Ishikawa (cell line): Measurements from ENCODE around the gene ROCK1.

ENCODE experiments used
- CEBPB ChIP-seq: IDR thresholded peaks from 2 replicates; pipeline ENCODE4 v1.6.1; 2012
- CREB1 ChIP-seq: IDR thresholded peaks from 2 replicates; pipeline ENCODE4 v1.6.1; 2012; ENCODE audit warnings: low read depth
- EGR1 ChIP-seq: IDR thresholded peaks from 2 replicates; pipeline ENCODE4 v1.6.1; 2012
- EP300 ChIP-seq: IDR thresholded peaks from 2 replicates; pipeline ENCODE4 v1.6.1; 2012; ENCODE audit warnings: borderline replicate concordance
- FOXM1 ChIP-seq: IDR thresholded peaks from 2 replicates; pipeline ENCODE4 v1.6.1; 2012; ENCODE audit warnings: low read depth, borderline replicate concordance
- NFIC ChIP-seq: IDR thresholded peaks from 2 replicates; pipeline ENCODE4 v1.6.1; 2012
- RAD21 ChIP-seq: IDR thresholded peaks from 2 replicates; pipeline ENCODE4 v1.6.1; 2012; ENCODE audit warnings: low read depth
- REST ChIP-seq: IDR thresholded peaks from 2 replicates; pipeline ENCODE4 v1.6.1; 2012; ENCODE audit warnings: low read depth, mild to moderate bottlenecking
- TAF1 ChIP-seq: IDR thresholded peaks from 2 replicates; pipeline ENCODE4 v1.6.1; 2012; ENCODE audit warnings: low read depth, mild to moderate bottlenecking
- TCF12 ChIP-seq: IDR thresholded peaks from 2 replicates; pipeline ENCODE4 v1.6.1; 2012; ENCODE audit warnings: low read depth
- TEAD4 ChIP-seq: IDR thresholded peaks from 2 replicates; pipeline ENCODE4 v1.6.1; 2012
- USF1 ChIP-seq: IDR thresholded peaks from 2 replicates; pipeline ENCODE4 v1.6.1; 2012
- YY1 ChIP-seq: IDR thresholded peaks from 2 replicates; pipeline ENCODE4 v1.6.1; 2012; ENCODE audit warnings: low read depth
- ZBTB7A ChIP-seq: IDR thresholded peaks from 2 replicates; pipeline ENCODE4 v1.6.1; 2012; ENCODE audit warnings: low read depth
- TF ChIP-seq, protein P1 (sequence below): IDR thresholded peaks from 2 replicates; pipeline ENCODE4 v1.6.1; 2012

The ROCK1 gene

GRCh38 chr18:21129566-21130216 lies 18.1 kb upstream of the ROCK1 start:
- TF ChIP-seq CEBPB, result no peak
- no peak for TF ChIP-seq FOXM1
- TF ChIP-seq EP300, result no peak
- no peak for TF ChIP-seq TAF1
- TF ChIP-seq RAD21, result no peak
- no peak for TF ChIP-seq YY1
- no peak for TF ChIP-seq NFIC
- TF ChIP-seq, protein P1, sequence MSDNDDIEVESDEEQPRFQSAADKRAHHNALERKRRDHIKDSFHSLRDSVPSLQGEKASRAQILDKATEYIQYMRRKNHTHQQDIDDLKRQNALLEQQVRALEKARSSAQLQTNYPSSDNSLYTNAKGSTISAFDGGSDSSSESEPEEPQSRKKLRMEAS, result no peak
- TF ChIP-seq CREB1, result no peak
- TF ChIP-seq EGR1, result no peak

DNA sequence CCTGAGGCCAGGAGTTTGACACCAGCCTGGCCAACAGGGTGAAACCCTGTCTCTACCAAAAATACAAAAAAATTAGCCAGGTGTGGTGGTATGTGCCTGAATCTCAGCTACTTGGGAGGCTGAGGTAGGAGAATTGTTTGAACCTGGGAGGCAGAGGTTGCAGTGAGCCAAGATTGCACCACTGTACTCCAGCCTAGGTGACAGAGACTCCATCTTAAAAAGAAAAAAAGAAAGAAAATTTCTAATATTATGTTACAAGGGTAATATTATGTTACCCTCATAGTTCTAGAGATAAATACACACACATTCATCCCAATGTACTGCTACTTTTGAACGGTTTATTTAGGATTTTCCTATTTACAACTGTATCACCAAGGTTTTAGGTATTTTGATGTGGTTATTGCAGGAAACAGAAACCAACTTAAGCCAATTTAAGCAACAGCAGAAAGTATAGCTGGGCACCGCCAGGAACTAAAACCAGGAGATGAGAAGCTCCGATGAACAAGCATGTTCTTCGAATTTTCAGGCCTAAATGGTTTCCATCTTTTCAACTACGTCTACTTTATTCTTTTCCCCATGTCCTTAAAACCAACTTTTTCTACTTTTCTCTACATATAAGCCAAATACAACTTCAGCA lies 11.8 kb upstream of the ROCK1 start:
- TF ChIP-seq REST, result no peak
- no peak for TF ChIP-seq EGR1
- no peak for TF ChIP-seq EP300
- no peak for TF ChIP-seq RAD21
- no peak for TF ChIP-seq TEAD4
- no peak for TF ChIP-seq TAF1
- no peak for TF ChIP-seq TCF12
- TF ChIP-seq, protein P1, result no peak
- no peak for TF ChIP-seq FOXM1
- TF ChIP-seq YY1, result no peak

GRCh38 chr18:21118806-21119205 lies 7.2 kb upstream of the ROCK1 start:
- TF ChIP-seq USF1 (no peak), YY1 (no peak), NFIC (no peak), CEBPB (no peak), EGR1 (no peak), FOXM1 (no peak), CREB1 (no peak), ZBTB7A (no peak), TAF1 (no peak), REST (no peak), TEAD4 (no peak), RAD21 (no peak), EP300 (no peak), TCF12 (no peak)
- TF ChIP-seq, protein P1, result no peak

DNA sequence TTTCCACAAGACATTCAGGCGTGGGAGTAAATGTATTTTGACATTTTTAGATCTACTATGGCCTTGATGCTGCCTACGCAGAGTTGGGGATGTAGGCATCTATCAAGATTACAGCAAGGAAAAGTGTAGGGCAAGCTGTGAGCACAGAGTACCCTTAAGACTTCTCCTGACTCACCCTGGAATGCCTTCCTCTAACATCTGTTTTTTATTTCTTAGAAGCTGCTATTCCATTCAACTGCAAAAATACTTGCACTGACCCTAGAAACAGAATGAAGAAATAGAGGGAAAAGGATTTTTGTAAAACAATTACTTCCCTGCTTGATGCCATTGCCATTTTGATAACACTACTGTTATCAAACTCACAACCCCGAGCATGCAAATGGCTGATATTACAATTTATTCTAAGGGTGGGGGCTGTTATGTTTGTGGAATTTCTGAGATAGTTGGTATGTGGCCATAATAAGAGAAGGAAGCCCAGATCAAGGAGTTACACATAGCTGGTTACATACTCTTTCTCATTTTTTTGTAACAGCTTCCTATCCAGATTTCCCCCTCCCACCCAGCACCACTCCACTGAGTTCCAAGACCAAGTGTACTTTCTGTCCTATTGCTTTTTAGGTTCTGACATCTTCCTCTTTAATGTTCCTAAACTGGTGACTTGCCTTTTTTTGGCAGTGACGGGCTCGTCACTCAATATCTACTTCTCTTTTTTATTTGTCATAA lies 6.0 kb upstream of the ROCK1 start:
- no peak for TF ChIP-seq TCF12

- TF ChIP-seq NFIC (no peak), RAD21 (no peak), USF1 (no peak), FOXM1 (no peak), TAF1 (no peak), YY1 (no peak), TCF12 (no peak), ZBTB7A (no peak), REST (no peak), TEAD4 (no peak), EP300 (no peak), EGR1 (no peak)
- TF ChIP-seq, protein P1, result no peak
These were observed 4.2 kb upstream of the ROCK1 start for GRCh38 chr18:21115519-21116411.
